D721Med (cell line): ENCODE measurements around the gene ATP6V1C2.

ENCODE experiments used
- DNase-seq: peaks from one replicate; pipeline ENCODE4 v3.0.0; 2011; ENCODE audit warnings: low spot score; ENCODE audit not compliant: insufficient read length
- FAIRE-seq: peaks from 2 replicates; lab custom pipeline; 2011; peaks lifted over from hg19 to GRCh38; lab: Jason Lieb, UNC
- CTCF ChIP-seq: IDR thresholded peaks from 2 replicates; pipeline ENCODE4 v1.5.1; 2012; ENCODE audit warnings: mild to moderate bottlenecking, control low read depth; ENCODE audit not compliant: insufficient read depth; ENCODE audit errors: missing control alignments

The ATP6V1C2 gene

GRCh38 chr2:10688921-10689807, 32.3 kb upstream of the ATP6V1C2 start:
- no peak for TF ChIP-seq CTCF
- FAIRE-seq, result no peak
- DNase-seq, result no peak

- FAIRE-seq (no peak), DNase-seq (no peak)
- no peak for TF ChIP-seq CTCF
These were observed 29.9 kb upstream of the ATP6V1C2 start for GRCh38 chr2:10691521-10691920.

DNA sequence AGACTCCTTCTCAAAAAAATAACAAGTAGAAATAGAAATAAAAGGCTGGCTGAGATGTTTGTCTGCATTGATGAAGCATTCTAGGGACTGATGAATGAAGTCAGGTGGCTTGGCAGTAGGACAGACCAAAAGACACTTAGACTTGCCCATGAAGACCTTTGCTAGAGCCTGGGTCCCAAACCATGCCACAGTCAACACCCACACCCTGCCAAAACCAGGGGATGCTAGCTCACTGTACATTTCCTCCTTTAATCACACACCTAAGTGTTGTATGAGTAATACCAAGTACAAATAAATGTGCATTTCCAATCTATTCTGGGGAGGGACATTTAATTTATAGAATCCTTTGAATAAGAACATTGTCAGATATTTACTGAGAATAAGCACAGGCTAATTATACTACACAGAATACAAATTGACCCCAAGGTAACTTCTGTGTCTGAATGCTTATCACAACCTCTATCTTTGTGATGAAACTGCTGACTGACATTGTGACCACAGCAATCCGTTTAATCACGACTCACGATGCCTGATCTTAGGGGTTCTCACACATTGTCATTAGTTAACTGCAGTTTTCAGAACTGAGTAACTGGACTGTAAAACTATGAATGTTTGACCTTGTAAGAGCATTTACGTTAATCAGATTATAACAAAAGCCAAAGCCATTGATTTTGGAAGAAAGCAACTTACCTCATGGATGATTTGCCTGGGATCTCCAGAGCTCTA, 21.2 kb upstream of the ATP6V1C2 start:
- TF ChIP-seq CTCF, result no peak
- DNase-seq (no peak), FAIRE-seq (no peak)

DNA sequence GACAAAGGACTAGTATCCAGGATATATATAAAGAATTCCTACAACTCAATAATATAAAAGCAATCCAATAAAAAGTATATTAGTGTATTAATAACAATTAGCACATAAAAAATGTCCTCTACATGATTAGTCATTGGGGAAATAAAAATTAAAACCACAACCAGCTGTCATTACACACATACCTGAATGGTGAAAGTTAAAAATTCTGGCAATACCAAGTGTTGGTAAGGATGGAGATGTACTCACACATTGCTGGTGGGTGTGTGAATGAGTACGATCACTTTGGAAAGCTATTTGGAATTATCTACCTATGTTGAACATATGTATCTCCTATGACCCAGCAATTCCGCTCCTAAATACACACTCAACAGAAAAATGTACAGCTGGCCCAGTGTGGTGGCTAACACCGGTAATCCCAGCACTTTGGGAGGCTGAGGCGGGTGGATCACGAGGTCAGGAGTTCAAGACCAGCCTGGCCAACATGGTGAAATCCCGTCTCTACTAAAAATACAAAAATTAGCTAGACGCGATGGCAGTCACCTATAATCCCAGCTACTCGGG, 17.3 kb upstream of the ATP6V1C2 start:
- no peak for TF ChIP-seq CTCF
- DNase-seq (no peak), FAIRE-seq (no peak)

- TF ChIP-seq CTCF, result no peak
- DNase-seq (no peak), FAIRE-seq (no peak)
These were observed 15.4 kb upstream of the ATP6V1C2 start for GRCh38 chr2:10706033-10706432.

DNA sequence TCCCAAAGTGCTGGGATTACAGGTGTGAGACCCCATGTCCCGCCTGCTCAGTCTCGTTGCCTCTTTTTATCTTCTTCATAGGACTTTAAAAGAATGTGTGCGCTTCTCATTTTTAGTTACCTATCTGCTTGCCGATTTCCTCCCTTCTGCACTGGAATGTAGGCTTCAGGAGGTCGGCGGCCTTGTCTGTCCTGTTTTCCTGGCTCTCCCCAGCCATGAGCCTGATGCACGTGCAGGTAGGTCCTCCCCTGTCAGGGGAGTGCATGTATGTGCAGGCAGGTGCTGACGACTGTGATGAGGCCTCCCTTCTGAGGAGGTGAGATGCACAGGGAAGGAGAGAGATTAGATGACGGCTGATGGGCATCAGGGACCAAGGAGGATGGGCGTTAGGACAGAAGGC, 13.6 kb upstream of the ATP6V1C2 start:
- DNase-seq (no peak), FAIRE-seq (no peak)
- TF ChIP-seq CTCF, result no peak
